ENCODE data around the gene EIF1AX.

DNA sequence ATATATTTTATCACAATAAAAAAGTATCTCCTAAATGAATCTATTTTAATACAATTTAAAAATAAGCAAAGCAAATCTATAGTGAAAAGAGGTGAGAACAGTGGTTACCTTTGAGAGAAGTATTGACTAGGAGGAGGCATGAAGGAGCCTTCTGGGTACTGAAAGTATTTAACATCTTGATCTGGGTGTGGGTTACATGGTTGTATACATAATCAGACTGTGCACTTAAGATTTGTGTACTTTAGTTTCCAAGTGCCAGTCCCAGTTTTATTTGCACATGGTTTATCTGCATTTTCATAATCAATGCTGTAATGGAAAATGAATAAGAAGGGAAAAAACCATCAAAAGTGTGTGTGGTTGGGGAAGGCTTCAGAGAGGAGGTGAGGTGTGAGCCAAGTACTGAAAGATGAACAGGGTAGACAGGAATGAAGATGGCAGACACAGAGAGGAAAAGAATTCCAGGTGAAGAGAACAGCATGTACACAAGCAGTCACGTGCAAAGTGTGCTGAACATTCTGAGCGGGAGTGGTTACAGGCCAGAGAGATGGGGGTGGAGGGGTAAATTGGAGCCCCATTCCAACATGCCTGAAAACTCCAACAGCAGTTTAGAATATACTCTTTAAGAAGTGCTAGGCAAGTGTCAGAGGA is 39.6 kb downstream of the EIF1AX start:
- TF ChIP-seq TCF3 (CRISPR knock-in tag; IDR thresholded peaks at IDR 0.05) (no peak), REST (IDR thresholded peaks at IDR 0.05; ENCODE audit: borderline replicate concordance) (no peak), REST (CRISPR knock-in tag; IDR thresholded peaks at IDR 0.05; ENCODE audit: low read depth) (no peak), ZNF785 (CRISPR knock-in tag; IDR thresholded peaks at IDR 0.05) (no peak), FOSL1 (tag; conservative IDR thresholded peaks at IDR 0.05) (no peak), CC2D1A (IDR thresholded peaks at IDR 0.05) (no peak), PRDM10 (IDR thresholded peaks at IDR 0.05; ENCODE audit: partially characterized antibody) (no peak), CTCF (IDR thresholded peaks at IDR 0.05 in 2 of 3, conservative IDR thresholded peaks at IDR 0.05 in 1 of 3; ENCODE audit: insufficient read depth in 2 of 3, low read depth in 1 of 3, low read length in 3 of 3) (no peak), BRD9 (IDR thresholded peaks at IDR 0.05; ENCODE audit: low read depth, partially characterized antibody) (no peak), ESRRA (IDR thresholded peaks at IDR 0.05; ENCODE audit: borderline replicate concordance, low read depth) (no peak), HDAC2 (IDR thresholded peaks at IDR 0.05) (no peak)
